Natural killer cell (primary cell): ENCODE data around the gene PLA2G1B. TPM values are rescaled to one million over a fixed set of nuclear protein-coding genes. Genes with fewer than 3 reads are reported as not detected.
A peak's percentile ranks its signal among the peaks of the same experiment; 100 is the strongest.

Experiments used
- ATAC-seq, 3 donors: fragments of 150-1000 bp in 2 of 3; fragments of 200-7000 bp in 1 of 3; cut with Tn5 transposase; 1 replicate in 1 of 3; 2 replicates in 2 of 3; pipeline ENCODE4 v1.10.0; 2021; ENCODE audit warnings: mild to moderate bottlenecking in 2 of 3, moderate library complexity in 2 of 3
- DNase-seq, 2 donors: peaks; one replicate each; pipeline versions ENCODE4 v3.0.0 to v3.0.0-alpha.2; 2013 to 2021; ENCODE audit warnings: mixed read lengths in 1 of 2
- H3K27ac ChIP-seq: one replicate; pipeline ENCODE4 v1.5.1; 2013; ENCODE audit warnings: mild to moderate bottlenecking, low read length
- H3K27me3 ChIP-seq: one replicate; pipeline ENCODE4 v1.6.1; 2013; ENCODE audit warnings: low read length; ENCODE audit not compliant: control insufficient read depth, insufficient read depth
- H3K36me3 ChIP-seq: one replicate; pipeline ENCODE4 v1.6.1; 2013; ENCODE audit warnings: low read length; ENCODE audit not compliant: control insufficient read depth, insufficient read depth
- H3K4me1 ChIP-seq: one replicate; pipeline ENCODE4 v1.6.1; 2013; ENCODE audit warnings: low read length; ENCODE audit not compliant: control insufficient read depth, insufficient read depth
- H3K4me3 ChIP-seq: one replicate; pipeline ENCODE4 v1.5.1; 2013; ENCODE audit warnings: low read length
- H3K9me3 ChIP-seq: one replicate; pipeline ENCODE4 v1.6.1; 2013; ENCODE audit warnings: low read length; ENCODE audit not compliant: control insufficient read depth, insufficient read depth
- H3K27ac Mint-ChIP-seq, 2 donors: one replicate each; pipeline ENCODE4 v1.8.0; 2022; ENCODE audit warnings: mild to moderate bottlenecking in 2 of 2, mixed read lengths in 2 of 2, moderate library complexity in 1 of 2
- H3K27me3 Mint-ChIP-seq, 2 donors: one replicate each; pipeline ENCODE4 v1.8.0; 2022; ENCODE audit warnings: low read depth in 2 of 2, mixed read lengths in 2 of 2
- H3K36me3 Mint-ChIP-seq: one replicate; pipeline ENCODE4 v1.8.0; 2022; ENCODE audit warnings: mixed read lengths
- H3K4me1 Mint-ChIP-seq, 2 donors: one replicate each; pipeline ENCODE4 v1.8.0; 2022; ENCODE audit warnings: mixed read lengths in 2 of 2
- H3K4me3 Mint-ChIP-seq: one replicate; pipeline ENCODE4 v1.8.0; 2022; ENCODE audit warnings: mild to moderate bottlenecking, moderate library complexity, mixed read lengths
- H3K9me3 Mint-ChIP-seq, 2 donors: one replicate each; pipeline ENCODE4 v1.8.0; 2022; ENCODE audit warnings: mixed read lengths in 2 of 2
- CTCF ChIP-seq: fragments of 200-600 bp; IDR thresholded peaks from one replicate; pipeline ENCODE4 v1.8.0; 2022; ENCODE audit warnings: antibody characterized with exemption
- WGBS: methylation state at CpG from one replicate; pipeline ENCODE4 v1.1.7; 2013; ENCODE audit warnings: missing lambda C conversion rate; ENCODE audit not compliant: insufficient coverage; 5-methylcytosine and 5-hydroxymethylcytosine counted together
- intact Hi-C: fragments of 100-400 bp; cut with micrococcal nuclease; formaldehyde crosslinking; loops from one replicate; pipeline ENCODE4 v1.14.2; 2022
- total RNA-seq, 4 donors: library from RNA; stranded (reverse); fragments of 120-200 nt in 1 of 4; gene quantifications; one replicate each; pipeline versions ENCODE4 v1.2.3 to v1.2.4, GENCODE V29; 2013 to 2022

The PLA2G1B gene
- total RNA-seq, 3 donors from 2014 or later (not counting 1 experiment from before 2014, with no cell fraction given), result 0.52 TPM; not detected in 2

GRCh38 chr12:120314220-120314619 lies 13.4 kb downstream of the PLA2G1B start:
- Histone ChIP-seq H3K36me3 (no peaks in the 10 kb centered on the region), H3K9me3 (no peaks in the 10 kb centered on the region), H3K4me1 (peaks cover 12% of the 10 kb centered on the region), H3K4me3 (no peak overlapping the region), H3K27me3 (no peaks in the 10 kb centered on the region), H3K27ac (no peak overlapping the region)
- ATAC-seq (no peak), DNase-seq (no peak)
- H3K4me3 Mint-ChIP-seq, result no peak overlapping the region
- 79% methylated on average over 5 of the region's 5 CpGs for WGBS
- no peaks in the 10 kb centered on the region for H3K36me3 Mint-ChIP-seq
- no peak for TF ChIP-seq CTCF
- intact Hi-C loops, result no loop called here
- no peaks in the 10 kb centered on the region for H3K9me3 Mint-ChIP-seq
- peaks cover 13 to 16% of the 10 kb centered on the region in 2 donors for H3K4me1 Mint-ChIP-seq
- no peaks in the 10 kb centered on the region for H3K27me3 Mint-ChIP-seq
- no peak overlapping the region for H3K27ac Mint-ChIP-seq

- intact Hi-C loops, result loop anchor here (1.0 kb wide), 2 partner anchors 9 to 15 kb away; partner anchors contain the start of gene RNU4-1
- Histone ChIP-seq H3K27ac (no peak within 1 kb of the TSS), H3K4me3 (peak within 1 kb of the TSS; percentile 52), H3K27me3 (no peaks in the 10 kb centered on the region), H3K36me3 (no peaks in the 10 kb centered on the region), H3K4me1 (peaks cover 6% of the 10 kb centered on the region), H3K9me3 (no peaks in the 10 kb centered on the region)
- peak within 1 kb of the TSS; percentile 87 to 88 for H3K27ac Mint-ChIP-seq
- peak; percentile 86 for TF ChIP-seq CTCF
- DNase-seq (peak; percentile 83 to 97), ATAC-seq (peak; percentile 99 to 100 (median 99))
- peak within 1 kb of the TSS; percentile 98 for H3K4me3 Mint-ChIP-seq
- no peaks in the 10 kb centered on the region for H3K36me3 Mint-ChIP-seq
- no peaks in the 10 kb centered on the region for H3K9me3 Mint-ChIP-seq
- H3K27me3 Mint-ChIP-seq, result no peaks in the 10 kb centered on the region
- WGBS, result 10% methylated on average over 29 of the region's 31 CpGs
- peaks cover 6% of the 10 kb centered on the region in 2 donors for H3K4me1 Mint-ChIP-seq
Measured at GRCh38 chr12:120301962-120302815, 25.4 kb downstream of the PLA2G1B start, which contains the start of gene SIRT4. Gene SIRT4, plus strand, starts transcription at chr12:120302321. Its CDS starts 1,241 bp downstream, at chr12:120303562.

- H3K9me3 Mint-ChIP-seq, result no peaks in the 10 kb centered on the region
- intact Hi-C loops, result loop anchor here (1.0 kb wide), 2 partner anchors 9 to 24 kb away; partner anchors contain the start of gene SIRT4
Measured at GRCh38 chr12:120292661-120293531, 34.7 kb downstream of the PLA2G1B start, which contains the start of gene RNU4-1. Gene RNU4-1, minus strand, starts transcription at chr12:120293237.

More at GRCh38 chr12:120292661-120293531, 34.7 kb downstream of the PLA2G1B start, which contains the start of gene RNU4-1:
- DNase-seq, result peak; percentile 68 to 87
- Histone ChIP-seq H3K27ac (peak within 1 kb of the TSS; percentile 95), H3K9me3 (no peaks in the 10 kb centered on the region), H3K4me3 (peak within 1 kb of the TSS; percentile 61), H3K27me3 (no peaks in the 10 kb centered on the region), H3K36me3 (no peaks in the 10 kb centered on the region), H3K4me1 (peaks cover 13% of the 10 kb centered on the region)
- ATAC-seq, result peak; percentile 38 to 57 (median 55)
- H3K27me3 Mint-ChIP-seq, result no peaks in the 10 kb centered on the region
- TF ChIP-seq CTCF, result no peak
- H3K4me3 Mint-ChIP-seq, result no peak within 1 kb of the TSS
- no peaks in the 10 kb centered on the region for H3K4me1 Mint-ChIP-seq
- under 1% methylated on average over 28 of the region's 29 CpGs for WGBS
- H3K27ac Mint-ChIP-seq, result no peak within 1 kb of the TSS
- no peaks in the 10 kb centered on the region for H3K36me3 Mint-ChIP-seq
